22Rv1 (cell line): ENCODE measurements around the gene CD46.

Experiments
- H3K27ac ChIP-seq: fragments of 450-650 bp; 2 replicates; pipeline ENCODE4 v1.5.1; 2017
- ZFX ChIP-seq: fragments of 450-650 bp; IDR thresholded peaks from 2 replicates; pipeline ENCODE4 v1.6.1; 2017; ENCODE audit warnings: antibody characterized with exemption, borderline replicate concordance
- TF ChIP-seq, protein P1 (sequence below): fragments of 450-650 bp; IDR thresholded peaks from 2 replicates; pipeline ENCODE4 v1.5.1; 2017; ENCODE audit warnings: mild to moderate bottlenecking

CD46 gene

GRCh38 chr1:207781312-207781711 is 29.5 kb downstream of the CD46 start:
- TF ChIP-seq, protein P1, sequence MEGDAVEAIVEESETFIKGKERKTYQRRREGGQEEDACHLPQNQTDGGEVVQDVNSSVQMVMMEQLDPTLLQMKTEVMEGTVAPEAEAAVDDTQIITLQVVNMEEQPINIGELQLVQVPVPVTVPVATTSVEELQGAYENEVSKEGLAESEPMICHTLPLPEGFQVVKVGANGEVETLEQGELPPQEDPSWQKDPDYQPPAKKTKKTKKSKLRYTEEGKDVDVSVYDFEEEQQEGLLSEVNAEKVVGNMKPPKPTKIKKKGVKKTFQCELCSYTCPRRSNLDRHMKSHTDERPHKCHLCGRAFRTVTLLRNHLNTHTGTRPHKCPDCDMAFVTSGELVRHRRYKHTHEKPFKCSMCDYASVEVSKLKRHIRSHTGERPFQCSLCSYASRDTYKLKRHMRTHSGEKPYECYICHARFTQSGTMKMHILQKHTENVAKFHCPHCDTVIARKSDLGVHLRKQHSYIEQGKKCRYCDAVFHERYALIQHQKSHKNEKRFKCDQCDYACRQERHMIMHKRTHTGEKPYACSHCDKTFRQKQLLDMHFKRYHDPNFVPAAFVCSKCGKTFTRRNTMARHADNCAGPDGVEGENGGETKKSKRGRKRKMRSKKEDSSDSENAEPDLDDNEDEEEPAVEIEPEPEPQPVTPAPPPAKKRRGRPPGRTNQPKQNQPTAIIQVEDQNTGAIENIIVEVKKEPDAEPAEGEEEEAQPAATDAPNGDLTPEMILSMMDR, result no peak
- no peak for TF ChIP-seq ZFX
- H3K27ac ChIP-seq, result no peak overlapping the region

DNA sequence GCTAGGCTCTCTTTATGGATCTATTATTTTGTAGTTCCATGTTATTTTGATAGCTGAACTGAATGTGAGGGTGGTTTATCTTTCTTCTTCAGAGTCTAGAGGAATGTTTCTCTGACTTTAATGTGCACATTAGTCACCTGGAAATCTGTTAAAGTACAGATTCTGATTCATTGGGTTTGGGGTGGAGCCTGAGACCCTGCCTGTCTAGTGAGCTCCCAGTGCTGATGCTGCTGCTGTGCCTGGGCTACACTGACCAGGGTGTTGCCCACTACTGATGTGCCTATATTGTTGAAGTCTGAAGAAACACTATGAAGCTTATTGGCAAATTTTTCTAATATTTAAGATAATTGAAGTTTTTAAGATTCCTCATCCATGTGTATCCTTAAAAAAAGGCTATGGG is 35.9 kb downstream of the CD46 start:
- no peak for TF ChIP-seq ZFX
- TF ChIP-seq, protein P1, result no peak
- H3K27ac ChIP-seq, result peak overlapping the region; percentile 73; the same call in 1 of the 2 replicates

DNA sequence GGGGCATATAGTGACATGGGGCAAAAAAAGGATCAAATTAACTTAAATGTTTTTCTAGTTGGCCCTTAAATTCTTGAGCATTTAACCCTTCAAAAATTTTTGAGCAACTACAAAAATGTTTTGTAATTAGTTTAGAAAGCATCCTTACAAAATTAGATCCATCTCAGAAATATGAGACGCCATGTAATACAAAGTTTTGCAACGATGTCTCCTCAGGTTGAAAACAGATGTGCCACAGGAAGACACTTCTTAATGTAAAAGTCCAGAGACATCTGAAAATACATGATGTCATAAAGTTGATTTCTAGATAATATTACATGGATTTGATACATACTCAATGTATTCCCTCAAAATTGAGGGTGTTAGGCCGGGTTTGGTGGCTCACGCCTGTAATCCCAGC is 37.5 kb downstream of the CD46 start:
- peak overlapping the region; percentile 73 for H3K27ac ChIP-seq
- TF ChIP-seq ZFX, result no peak
- TF ChIP-seq, protein P1, result no peak

DNA sequence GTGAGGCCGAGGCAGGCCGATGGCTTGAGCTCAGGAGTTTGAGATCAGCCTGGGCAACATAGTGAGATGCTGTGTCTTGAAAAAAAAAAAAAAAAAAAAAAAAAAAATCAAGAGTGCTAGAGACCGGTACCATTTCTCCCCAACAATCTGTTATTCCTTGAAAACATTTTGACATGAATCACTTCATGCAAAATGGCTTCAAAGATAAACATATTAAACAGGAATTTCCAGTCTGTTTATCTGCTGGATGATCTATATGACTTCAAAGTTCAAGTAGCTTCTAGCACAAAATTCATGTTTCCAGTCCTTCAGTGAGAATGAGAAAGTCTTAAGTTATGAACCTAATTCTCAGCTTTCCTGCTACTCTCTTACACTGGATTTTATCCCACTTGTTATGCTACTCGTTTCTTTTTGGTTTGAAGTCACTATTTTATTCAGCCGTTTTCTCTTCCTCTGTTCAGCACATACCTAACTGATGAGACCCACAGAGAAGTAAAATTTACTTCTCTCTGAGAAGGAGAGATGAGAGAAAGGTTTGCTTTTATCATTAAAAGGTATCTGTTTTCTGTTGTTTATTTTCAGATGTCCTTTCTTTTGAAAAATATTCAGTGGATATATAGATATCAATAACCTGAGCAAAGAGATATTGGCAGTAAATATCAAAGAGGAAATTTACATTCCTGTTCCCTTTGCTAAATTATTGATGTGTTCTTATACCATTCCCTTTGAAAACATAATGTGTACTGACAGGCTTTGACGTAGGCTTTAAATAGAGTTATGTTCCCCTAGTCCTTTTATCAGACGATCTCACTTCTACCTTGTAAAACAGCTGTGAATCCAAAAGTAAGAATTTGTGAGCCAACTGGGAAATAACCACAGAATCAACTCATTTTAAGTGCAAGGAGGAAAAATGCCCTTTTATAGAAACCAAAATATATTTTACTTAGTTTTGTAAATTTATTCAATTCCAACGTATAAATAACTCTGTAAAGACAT is 38.2 kb downstream of the CD46 start:
- peak overlapping the region; percentile 73 for H3K27ac ChIP-seq
- TF ChIP-seq, protein P1, result no peak
- TF ChIP-seq ZFX, result no peak

- H3K27ac ChIP-seq, result peak overlapping the region; percentile 73
- TF ChIP-seq ZFX, result no peak
- TF ChIP-seq, protein P1, result no peak
Observed at GRCh38 chr1:207791290-207791689, 39.4 kb downstream of the CD46 start.

DNA sequence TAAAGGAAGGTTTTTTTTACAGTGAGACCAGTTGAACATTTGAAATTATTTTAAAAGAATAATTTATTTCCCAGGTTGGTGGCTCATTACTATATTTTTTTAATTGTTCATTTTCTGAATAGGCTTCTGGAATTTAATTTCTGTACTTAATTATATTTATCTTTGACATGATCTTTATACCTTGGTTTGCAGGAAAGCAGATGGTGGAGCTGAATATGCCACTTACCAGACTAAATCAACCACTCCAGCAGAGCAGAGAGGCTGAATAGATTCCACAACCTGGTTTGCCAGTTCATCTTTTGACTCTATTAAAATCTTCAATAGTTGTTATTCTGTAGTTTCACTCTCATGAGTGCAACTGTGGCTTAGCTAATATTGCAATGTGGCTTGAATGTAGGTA is 41.5 kb downstream of the CD46 start:
- TF ChIP-seq, protein P1, result no peak
- no peak for TF ChIP-seq ZFX
- H3K27ac ChIP-seq, result peak overlapping the region; percentile 70

DNA sequence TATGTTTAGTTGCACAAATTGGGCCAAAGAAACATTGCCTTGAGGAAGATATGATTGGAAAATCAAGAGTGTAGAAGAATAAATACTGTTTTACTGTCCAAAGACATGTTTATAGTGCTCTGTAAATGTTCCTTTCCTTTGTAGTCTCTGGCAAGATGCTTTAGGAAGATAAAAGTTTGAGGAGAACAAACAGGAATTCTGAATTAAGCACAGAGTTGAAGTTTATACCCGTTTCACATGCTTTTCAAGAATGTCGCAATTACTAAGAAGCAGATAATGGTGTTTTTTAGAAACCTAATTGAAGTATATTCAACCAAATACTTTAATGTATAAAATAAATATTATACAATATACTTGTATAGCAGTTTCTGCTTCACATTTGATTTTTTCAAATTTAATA is 43.0 kb downstream of the CD46 start:
- peak overlapping the region; percentile 70 for H3K27ac ChIP-seq
- TF ChIP-seq ZFX, result no peak
- TF ChIP-seq, protein P1, result no peak
